CD4-positive, alpha-beta T cell treated with Interleukin-4 for 1 hour (primary cell): ENCODE measurements around the gene PLCH1.

Source experiments
- DNase-seq, 2 donors: peaks; one replicate each; pipeline ENCODE4 v3.0.0-alpha.2; 2020 to 2022

Gene PLCH1

DNA sequence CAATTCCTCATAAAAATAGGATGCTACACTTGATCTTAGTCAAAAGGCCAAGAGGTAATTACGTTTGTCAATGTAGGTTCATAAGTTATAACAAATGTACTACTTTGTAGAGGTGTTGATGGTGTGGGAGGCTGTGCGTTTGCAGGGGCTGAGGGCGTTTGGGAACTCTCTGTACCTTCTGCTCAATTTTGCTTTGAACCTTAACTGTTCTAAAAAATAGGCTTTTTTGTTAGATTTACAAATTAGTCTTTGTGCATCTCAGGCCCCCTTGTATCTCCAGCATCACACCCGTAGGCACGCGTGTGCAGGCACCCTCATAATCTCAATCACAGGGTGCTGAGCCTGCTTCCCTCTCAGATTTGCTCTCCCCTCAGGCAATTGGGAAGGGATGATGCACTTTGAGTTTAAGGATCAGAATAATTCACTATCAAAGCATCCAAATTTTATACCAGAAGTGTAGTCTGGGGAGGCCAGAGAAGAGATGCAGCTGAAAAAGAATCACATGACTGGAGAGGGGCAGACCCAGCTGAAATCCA lies 415.3 kb downstream of the PLCH1 start:
- DNase-seq, result no peak

DNA sequence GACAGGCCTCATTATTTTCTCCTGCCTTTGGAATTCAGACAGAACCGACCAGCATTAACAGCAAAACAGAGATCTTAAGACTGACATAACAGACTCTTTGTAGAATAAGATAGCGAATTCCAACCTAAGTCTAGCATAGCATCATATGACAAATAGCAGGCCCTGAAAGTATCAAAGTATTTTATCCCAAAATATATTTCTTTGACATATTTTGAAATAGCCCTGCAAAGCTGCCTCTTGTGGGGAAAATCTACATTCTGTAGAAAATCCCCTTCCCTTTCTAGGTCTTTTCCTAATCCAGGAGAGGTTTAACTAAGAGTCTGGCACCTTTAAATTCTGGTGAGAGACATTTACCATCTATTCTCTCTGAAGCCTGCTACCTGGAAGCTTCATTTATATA lies 417.0 kb downstream of the PLCH1 start:
- no peak for DNase-seq

DNA sequence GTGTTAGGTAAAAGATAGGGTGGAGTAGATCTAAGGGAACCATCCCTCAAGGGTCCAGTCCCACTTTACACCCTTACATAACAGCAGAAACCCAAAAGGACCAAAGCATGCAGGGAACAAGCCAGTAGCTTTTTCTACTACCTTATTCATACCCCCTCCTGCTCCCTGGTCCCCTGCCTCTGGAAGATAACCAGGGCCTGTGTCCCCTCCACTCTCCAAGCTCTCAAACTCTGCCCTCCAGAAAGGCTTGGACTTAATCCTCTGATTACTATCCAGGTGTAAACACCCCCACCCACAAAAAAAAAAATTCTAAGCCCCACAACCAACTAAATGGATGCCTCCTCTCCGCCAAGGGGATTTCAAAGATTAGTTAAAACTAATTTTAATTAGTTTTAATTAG lies 417.4 kb downstream of the PLCH1 start:
- DNase-seq, result no peak

DNA sequence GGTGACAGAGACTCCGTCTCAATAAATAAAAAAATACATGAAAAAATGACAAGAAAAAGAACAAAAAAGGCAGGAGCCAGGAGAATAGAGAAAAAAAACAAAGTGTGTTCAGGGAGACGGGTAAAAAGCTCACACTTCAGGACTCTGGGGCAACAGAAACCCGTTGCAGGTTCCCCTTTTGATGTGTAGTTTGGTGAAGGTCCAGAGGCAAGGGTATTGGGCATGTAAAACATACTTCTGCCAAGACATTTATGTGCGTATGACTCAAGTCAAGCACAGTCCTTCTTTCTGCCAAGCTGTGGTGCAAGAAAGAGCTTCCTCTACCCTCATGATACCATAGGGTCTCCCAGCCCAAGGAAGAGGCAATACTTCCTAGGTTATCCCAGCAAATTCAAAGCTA lies 418.0 kb downstream of the PLCH1 start:
- DNase-seq, result no peak

DNA sequence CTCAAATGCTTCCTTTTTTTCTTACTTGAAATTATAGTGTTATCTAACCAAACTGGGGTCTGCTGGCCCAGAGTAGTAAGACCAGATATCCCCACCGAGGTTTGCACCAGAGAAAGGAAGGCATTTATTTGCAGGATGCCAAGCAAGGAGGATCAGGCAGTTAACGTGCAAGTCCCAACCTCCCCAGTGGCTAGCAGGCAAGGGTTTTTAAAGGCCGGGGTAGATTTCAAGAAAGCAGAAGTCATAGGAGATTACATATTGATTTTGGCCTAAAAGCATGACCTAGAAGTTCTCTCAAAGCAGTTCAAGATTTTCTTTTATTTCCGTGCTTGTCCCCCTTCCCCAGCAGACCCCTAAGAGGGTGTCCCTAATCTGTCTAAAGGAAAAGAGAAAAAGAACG lies 418.6 kb downstream of the PLCH1 start:
- no peak for DNase-seq
